Heart left ventricle (tissue), 16 donors: Measurements from ENCODE around the gene RGS10. TPM values are rescaled to one million over a fixed set of nuclear protein-coding genes. Genes with fewer than 3 reads are reported as not detected.
"Not testable (repeated sequence)": the region's sequence is repeated elsewhere in the genome, so short reads cannot be mapped to it uniquely, and the experiment has no call there.

Experiments used
- ATAC-seq, 4 donors: fragments of 200-7000 bp; cut with Tn5 transposase; one replicate each; pipeline ENCODE4 v1.9.1; 2020 to 2022; ENCODE audit warnings: moderate library complexity in 4 of 4, mild to moderate bottlenecking in 3 of 4, moderate number of reproducible peaks in 1 of 4
- DNase-seq, 5 donors: peaks; one replicate each; pipeline ENCODE4 v3.0.0-alpha.2; 2020
- H3K27ac ChIP-seq, 12 donors: fragments of 200-600 bp; sonication (generic) in 4 of 12; one replicate each; pipeline versions ENCODE4 v1.5.0 to v1.8.0; 2016 to 2022; ENCODE audit warnings: mild to moderate bottlenecking in 2 of 12
- H3K27me3 ChIP-seq, 9 donors: fragments of 200-600 bp; sonication (generic) in 2 of 9; one replicate each; pipeline versions ENCODE4 v1.5.1 to v1.8.0; 2016 to 2022; ENCODE audit warnings: mild to moderate bottlenecking in 3 of 9
- H3K36me3 ChIP-seq, 9 donors: fragments of 200-600 bp; sonication (generic) in 2 of 9; one replicate each; pipeline versions ENCODE4 v1.5.0 to v1.8.0; 2018 to 2022; ENCODE audit warnings: mild to moderate bottlenecking in 2 of 9
- H3K4me1 ChIP-seq, 12 donors: fragments of 200-600 bp; sonication (generic) in 4 of 12; one replicate each; pipeline versions ENCODE4 v1.5.0 to v1.8.0; 2016 to 2022; ENCODE audit warnings: mild to moderate bottlenecking in 3 of 12
- H3K4me3 ChIP-seq, 12 donors: fragments of 200-600 bp; sonication (generic) in 4 of 12; one replicate each; pipeline versions ENCODE4 v1.5.0 to v1.8.0; 2017 to 2022; ENCODE audit warnings: mild to moderate bottlenecking in 9 of 12, moderate library complexity in 4 of 12
- H3K9me3 ChIP-seq, 12 donors: fragments of 200-600 bp; sonication (generic) in 4 of 12; one replicate each; pipeline versions ENCODE4 v1.5.0 to v1.8.0; 2016 to 2022; ENCODE audit warnings: mild to moderate bottlenecking in 1 of 12
- CTCF ChIP-seq, 12 donors: fragments of 200-600 bp; sonication (generic) in 4 of 12; IDR thresholded peaks; one replicate each; pipeline versions ENCODE4 v1.5.0 to v1.8.0; 2018 to 2022; ENCODE audit warnings: antibody characterized with exemption in 12 of 12, mild to moderate bottlenecking in 5 of 12
- POLR2A ChIP-seq, 2 donors: fragments of 450-650 bp; IDR thresholded peaks; one replicate each; pipeline ENCODE4 v1.6.1; 2017; ENCODE audit warnings: antibody characterized with exemption in 2 of 2, mild to moderate bottlenecking in 2 of 2, moderate library complexity in 2 of 2
- WGBS, 4 donors: extraction: QIAGEN DNeasy Blood & Tissue Kit in 2 of 4; methylation state at CpG; one replicate each; pipeline versions ENCODE4 v1.1.5 to v1.1.7; 2013 to 2018; 5-methylcytosine and 5-hydroxymethylcytosine counted together
- intact Hi-C, 10 donors: fragments of 100-400 bp; cut with DNase I; formaldehyde crosslinking; loops; one replicate each; pipeline versions ENCODE4 v1.11.1 to v1.14.2; 2022
- polyA plus RNA-seq, 2 donors: library from polyadenylated mRNA; stranded (reverse); fragments of 200-250 nt; gene quantifications; one replicate each; pipeline ENCODE4 v1.2.3, GENCODE V29; 2013
- total RNA-seq, 9 donors: library from RNA; depleted of rRNA in 2 of 9; stranded (reverse); fragments of >200 nt in 2 of 9; fragmentation: NEBNext Ultra II Directional in 3 of 9; extraction: Animal tissue kit (Norgen Biotek cat#: 25700) in 3 of 9; gene quantifications; one replicate each; pipeline versions ENCODE4 v1.1.0 to v1.2.4, GENCODE V29; 2016 to 2023
- donor health status: ischemic (EF 13 %, LVEDD 7.1; RV severe dilation, severe dysfunction).
- donor health status: healthy with polysubstance abuse.
- donor health status: DM: no; HTN: yes; CAD: no.
- donor health status: DM: no; HTN: no; CAD: no.
- donor health status: ischemic (EF 25% LVEDD 6.9; RV normal size, moderate dysfunction).
- donor health status: ischemic (EF 25% LVEDD 5.7; RV mildly dilated, moderate dysfunction).
- donor health status: healthy.
- donor health status: DM: yes; HTN: yes; CAD: no.
- donor health status: ischemic (EF 35%, LVEDD 5.7; RV mildly dilated, moderate dysfunction).
- donor health status: nonischemic (EF 11% LVEDD 7.7; RV severe dilation, severe dysfunction).
- donor health status: DM: yes; HTN: yes; CAD: no.
- donor health status: PGD.
- donor health status: ischemic (EF 29% LVEDD 5.4; RV normal size, mild dysfunction).
- donor health status: nonischemic (EF 23%, LVEDD 6.1; RV moderate dilation, normal function).

The RGS10 gene
- total and polyA plus RNA-seq, 11 donors: 1.6 to 25.2 (median 4.7) TPM

GRCh38 chr10:119531067-119531466, 11.5 kb downstream of the RGS10 start:
- Histone ChIP-seq H3K36me3 (peaks cover 0 to 9% (median 0%) of the 10 kb centered on the region in 9 donors), H3K4me3 (no peak overlapping the region), H3K4me1 (peaks cover 0 to 19% (median 0%) of the 10 kb centered on the region in 12 donors), H3K27me3 (no peaks in the 10 kb centered on the region), H3K27ac (peak overlapping the region in 1 of 12 donors; percentile 11), H3K9me3 (no peaks in the 10 kb centered on the region)
- DNase-seq (no peak), ATAC-seq (no peak)
- 81 to 89% (median 84%) methylated on average over 1 of the region's 1 CpG for WGBS, 4 donors
- intact Hi-C loops: no loop called here
- TF ChIP-seq CTCF (IDR thresholded peaks at IDR 0.05) (no peak), POLR2A (IDR thresholded peaks at IDR 0.05) (no peak)

- peak in 1 of 4 donors; percentile 42 for ATAC-seq
- H3K4me1 ChIP-seq, H3K9me3 ChIP-seq, intact Hi-C loops, H3K27ac ChIP-seq, DNase-seq, H3K4me3 ChIP-seq, H3K27me3 ChIP-seq: not testable (repeated sequence)
- H3K36me3 ChIP-seq: peaks cover 0 to 26% (median 0%) of the 10 kb centered on the region in 9 donors
- WGBS, 4 donors: 55 to 65% (median 58%) methylated on average over 8 of the region's 8 CpGs
These were observed 13.8 kb downstream of the RGS10 start for GRCh38 chr10:119528663-119529237.

- 57 to 64% (median 60%) methylated on average over 18 of the region's 18 CpGs for WGBS, 4 donors
- intact Hi-C loops: no loop called here
- H3K27ac ChIP-seq: no peak overlapping the region
- no peaks in the 10 kb centered on the region for H3K27me3 ChIP-seq
- DNase-seq (no peak), ATAC-seq (peak in 1 of 4 donors; percentile 28)
- peaks cover 0 to 6% (median 0%) of the 10 kb centered on the region in 12 donors for H3K4me1 ChIP-seq
- no peaks in the 10 kb centered on the region for H3K9me3 ChIP-seq
- H3K4me3 ChIP-seq: no peak overlapping the region
- TF ChIP-seq POLR2A (IDR thresholded peaks at IDR 0.05) (no peak), CTCF (IDR thresholded peaks at IDR 0.05) (peak in 1 of 12 donors; percentile 18)
- H3K36me3 ChIP-seq: peaks cover 0 to 33% (median 0%) of the 10 kb centered on the region in 9 donors
These were observed 15.6 kb downstream of the RGS10 start for GRCh38 chr10:119526621-119527592.

GRCh38 chr10:119526149-119526548, 16.4 kb downstream of the RGS10 start:
- DNase-seq: no peak
- intact Hi-C loops: no loop called here
- no peak overlapping the region for H3K27ac ChIP-seq
- TF ChIP-seq POLR2A (IDR thresholded peaks at IDR 0.05) (no peak), CTCF (IDR thresholded peaks at IDR 0.05) (no peak)
- WGBS, 4 donors: 87 to 96% (median 91%) methylated on average over 1 of the region's 1 CpG
- H3K9me3 ChIP-seq: no peaks in the 10 kb centered on the region
- peaks cover 0 to 10% (median 0%) of the 10 kb centered on the region in 12 donors for H3K4me1 ChIP-seq
- H3K4me3 ChIP-seq: no peak overlapping the region
- peaks cover 0 to 36% (median 0%) of the 10 kb centered on the region in 9 donors for H3K36me3 ChIP-seq
- H3K27me3 ChIP-seq: no peaks in the 10 kb centered on the region
- ATAC-seq: no peak
